A549 treated with DMSO at 1 μM for 4 hours (cell line): ENCODE results near the gene PID1. TPM values are rescaled to one million over a fixed set of nuclear protein-coding genes. Genes with fewer than 3 reads are reported as not detected.

ENCODE experiments used
- total RNA-seq: library from RNA; stranded (reverse); fragments of 200-300 nt; extraction: Qiagen RNA extraction; gene quantifications from 5 replicates; pipeline ENCODE4 v1.2.3, GENCODE V29; 2022; ENCODE audit warnings: low read depth

Gene PID1
- 2.7 to 3.5 TPM (median 2.9 TPM) in 5 replicates for total RNA-seq

GRCh38 chr2:229270551-229271410 lies at the start of gene PID1:
TSS of gene PID1 (minus strand) at chr2:229271287. CDS start at chr2:229271043, 244 bp downstream.

